Karpas-422 (cell line): ENCODE data around the gene GGN. TPM values are rescaled to one million over a fixed set of nuclear protein-coding genes. Genes with fewer than 3 reads are reported as not detected.

ENCODE experiments used
- DNase-seq: peaks from one replicate; pipeline ENCODE4 v3.0.0-alpha.2; 2015
- H2AFZ ChIP-seq: fragments of 200-600 bp; sonication (generic); 2 replicates; pipeline ENCODE4 v1.6.1; 2014; ENCODE audit warnings: antibody characterized with exemption, low read length, mixed read lengths
- H3K27ac ChIP-seq: fragments of 200-600 bp; sonication (generic); 2 replicates; pipeline ENCODE4 v1.5.1; 2014; ENCODE audit warnings: mild to moderate bottlenecking, low read length, moderate library complexity
- H3K27me3 ChIP-seq: fragments of 200-600 bp; sonication (generic); 2 replicates; pipeline ENCODE4 v1.6.1; 2014; ENCODE audit warnings: low read length, mixed read lengths
- H3K36me3 ChIP-seq: fragments of 200-600 bp; sonication (generic); 2 replicates; pipeline ENCODE4 v1.6.1; 2014; ENCODE audit warnings: low read length, mixed read lengths; ENCODE audit not compliant: insufficient read depth
- H3K4me1 ChIP-seq: fragments of 200-600 bp; sonication (generic); 2 replicates; pipeline ENCODE4 v1.6.1; 2014; ENCODE audit warnings: mild to moderate bottlenecking, low read length, mixed read lengths
- H3K4me2 ChIP-seq: fragments of 200-600 bp; sonication (generic); 2 replicates; pipeline ENCODE4 v1.6.1; 2014; ENCODE audit warnings: low read length, low read depth, mild to moderate bottlenecking; ENCODE audit not compliant: poor library complexity, severe bottlenecking
- H3K4me3 ChIP-seq: fragments of 200-600 bp; sonication (generic); 2 replicates; pipeline ENCODE4 v1.5.1; 2014; ENCODE audit warnings: mild to moderate bottlenecking, antibody characterized with exemption, low read length, mixed read lengths
- H3K79me2 ChIP-seq: fragments of 200-600 bp; sonication (generic); 2 replicates; pipeline ENCODE4 v1.6.1; 2014; ENCODE audit warnings: mild to moderate bottlenecking, low read length, mixed read lengths
- H3K9ac ChIP-seq: fragments of 200-600 bp; sonication (generic); 2 replicates; pipeline ENCODE4 v1.6.0; 2014; ENCODE audit warnings: low read length
- H3K9me2 ChIP-seq: fragments of 200-600 bp; sonication (generic), shearing (Covaris generic); replicated peaks from 2 replicates; pipeline ENCODE4 v1.6.0; 2014; ENCODE audit warnings: mild to moderate bottlenecking, low read length, moderate library complexity; ENCODE audit not compliant: insufficient read depth
- H3K9me3 ChIP-seq: fragments of 300-700, 200-600 bp; sonication (generic); 2 replicates; pipeline ENCODE4 v1.6.1; 2014; ENCODE audit warnings: low read length, mixed read lengths
- H4K20me1 ChIP-seq: fragments of 200-600 bp; sonication (generic); 2 replicates; pipeline ENCODE4 v1.6.1; 2014; ENCODE audit warnings: mild to moderate bottlenecking, antibody characterized with exemption, low read length, low read depth; ENCODE audit not compliant: insufficient read depth
- total RNA-seq: library from RNA; depleted of rRNA; stranded (reverse); fragments of >200 nt; shearing (Covaris generic); gene quantifications from 2 replicates; pipeline ENCODE4 v1.2.3, GENCODE V29; 2014; ENCODE audit warnings: low replicate concordance

Gene GGN
- total RNA-seq, 1 experiment from 2014 or later = not detected

DNA sequence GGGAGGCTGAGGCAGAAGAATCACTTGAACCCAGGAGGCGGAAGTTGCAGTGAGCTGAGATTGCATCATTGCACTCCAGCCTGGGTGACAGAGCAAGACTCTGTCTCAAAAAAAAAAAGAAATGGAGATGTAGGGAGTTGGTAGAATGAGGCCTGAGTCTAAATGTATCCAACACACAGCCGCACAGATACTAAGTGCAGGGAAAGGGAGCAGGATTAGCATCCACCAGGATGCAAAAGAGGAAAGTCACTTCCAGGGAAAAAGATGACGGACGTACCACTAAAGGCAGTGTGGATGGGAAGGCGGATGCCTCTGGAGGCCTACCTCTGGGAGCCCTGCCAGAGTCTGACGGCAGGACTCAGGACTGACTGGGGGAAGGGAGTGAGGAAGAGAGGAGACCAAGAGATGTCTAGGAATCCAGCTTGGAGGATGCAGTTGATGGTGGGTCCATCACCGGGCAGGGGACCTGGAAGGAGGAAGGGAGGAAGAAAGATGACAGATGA, 21.8 kb upstream of the GGN start:
- H3K9me3 ChIP-seq = no peaks in the 10 kb centered on the region
- no peak overlapping the region for H3K27ac ChIP-seq
- H3K4me2 ChIP-seq = no peak overlapping the region
- no peak overlapping the region for H2AFZ ChIP-seq
- no peak overlapping the region for H3K9ac ChIP-seq
- no peak overlapping the region for H3K4me3 ChIP-seq
- no peaks in the 10 kb centered on the region for H3K9me2 ChIP-seq
- H3K27me3 ChIP-seq = no peaks in the 10 kb centered on the region
- H3K4me1 ChIP-seq = no peaks in the 10 kb centered on the region
- H4K20me1 ChIP-seq = no peaks in the 10 kb centered on the region
- H3K79me2 ChIP-seq = no peaks in the 10 kb centered on the region
- no peaks in the 10 kb centered on the region for H3K36me3 ChIP-seq
- no peak for DNase-seq

DNA sequence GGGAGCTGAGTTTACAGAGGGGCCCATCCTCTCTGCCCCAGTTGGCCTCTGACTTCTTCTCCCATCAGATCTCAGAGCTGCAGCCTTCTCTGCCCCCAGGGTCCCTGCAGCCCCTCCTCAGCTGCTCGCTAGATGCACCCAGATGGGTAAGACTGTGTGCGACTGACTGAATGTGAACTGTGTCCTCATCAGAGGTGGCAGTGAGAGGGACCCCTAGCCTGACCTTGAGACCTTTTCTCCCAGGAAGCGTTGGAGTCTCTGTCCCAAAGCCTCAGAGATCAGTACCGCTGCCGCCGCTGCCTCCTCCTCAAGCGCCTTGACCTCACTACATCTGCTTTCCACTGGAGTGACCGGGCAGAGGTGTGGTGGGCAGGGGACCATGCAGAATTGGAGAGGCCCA, 17.4 kb upstream of the GGN start:
- Histone ChIP-seq H3K9me3 (no peaks in the 10 kb centered on the region), H3K4me1 (peaks cover 8% of the 10 kb centered on the region), H3K9ac (no peak overlapping the region), H3K79me2 (no peaks in the 10 kb centered on the region), H3K4me3 (no peak overlapping the region), H3K27me3 (no peaks in the 10 kb centered on the region), H3K9me2 (no peaks in the 10 kb centered on the region), H3K27ac (no peak overlapping the region), H3K36me3 (no peaks in the 10 kb centered on the region), H3K4me2 (no peak overlapping the region), H2AFZ (no peak overlapping the region), H4K20me1 (no peaks in the 10 kb centered on the region)
- DNase-seq = no peak

DNA sequence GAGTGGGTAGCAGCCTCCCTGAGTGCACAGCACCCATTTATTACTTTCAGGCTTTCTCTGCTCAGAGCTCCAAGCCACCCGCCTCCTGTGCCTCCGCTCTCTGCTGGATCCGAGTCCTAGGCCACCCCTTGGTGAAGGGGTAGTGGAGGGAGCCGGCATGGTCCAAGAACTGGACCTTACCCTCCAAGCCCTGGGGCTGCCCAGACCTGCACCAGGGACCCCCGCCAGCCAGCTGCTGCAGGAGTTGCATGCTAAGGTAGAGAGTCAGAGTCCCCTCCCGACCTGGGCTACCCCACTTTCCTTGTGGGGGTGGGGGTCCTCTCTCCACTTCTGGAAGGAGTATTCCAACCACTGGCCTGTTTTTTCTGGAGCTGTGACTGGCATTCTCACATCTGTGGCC, 17.0 kb upstream of the GGN start:
- H3K36me3 ChIP-seq = no peaks in the 10 kb centered on the region
- no peak overlapping the region for H2AFZ ChIP-seq
- DNase-seq = no peak
- peaks cover 8% of the 10 kb centered on the region for H3K4me1 ChIP-seq
- H3K9me3 ChIP-seq = no peaks in the 10 kb centered on the region
- no peak overlapping the region for H3K4me3 ChIP-seq
- H3K27me3 ChIP-seq = no peaks in the 10 kb centered on the region
- H3K79me2 ChIP-seq = no peaks in the 10 kb centered on the region
- H3K9ac ChIP-seq = no peak overlapping the region
- no peaks in the 10 kb centered on the region for H3K9me2 ChIP-seq
- H4K20me1 ChIP-seq = no peaks in the 10 kb centered on the region
- no peak overlapping the region for H3K27ac ChIP-seq
- H3K4me2 ChIP-seq = no peak overlapping the region

DNA sequence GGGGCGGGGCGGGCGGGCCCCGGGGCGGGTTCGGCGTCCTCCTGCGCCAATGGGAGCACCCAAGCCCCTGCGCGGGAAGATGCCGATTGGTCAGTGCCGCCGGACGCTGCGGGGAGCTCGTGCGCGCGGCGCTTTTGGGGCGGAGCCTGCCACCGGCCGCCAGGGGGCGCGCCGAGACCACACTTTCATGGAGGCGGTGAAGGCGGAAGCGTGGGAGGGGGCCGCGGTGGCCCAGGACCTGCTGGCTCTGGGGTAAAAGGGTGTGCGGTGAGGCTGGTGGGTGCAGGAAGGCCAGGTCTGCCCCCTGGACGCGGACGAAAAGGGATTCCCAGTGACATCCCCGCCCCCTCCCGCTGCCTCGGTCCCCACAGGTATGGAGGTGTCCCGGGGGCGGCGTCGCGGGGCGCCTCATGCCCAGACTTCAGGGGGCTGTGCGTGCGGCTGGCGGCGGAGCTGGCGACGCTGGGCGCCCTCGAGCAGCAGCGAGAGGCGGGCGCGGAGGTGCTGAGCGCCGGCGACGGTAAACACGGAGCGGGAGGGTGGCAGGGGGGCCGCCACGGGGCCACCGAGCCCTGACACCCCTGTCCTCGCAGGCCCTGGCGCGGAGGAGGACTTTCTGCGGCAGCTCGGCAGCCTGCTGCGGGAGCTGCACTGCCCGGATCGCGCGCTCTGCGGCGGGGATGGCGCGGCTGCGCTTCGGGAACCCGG, 15.3 kb upstream of the GGN start, which contains the start of gene FAM98C:
Gene FAM98C (plus strand): TSS at position 127 of the 708 bp plus-strand sequence. CDS start 61 bp downstream, at position 188.
- Histone ChIP-seq H4K20me1 (no peaks in the 10 kb centered on the region), H3K4me2 (peak within 1 kb of the TSS; percentile 96), H3K9me3 (no peaks in the 10 kb centered on the region), H3K4me1 (peaks cover 8% of the 10 kb centered on the region), H2AFZ (peak within 1 kb of the TSS; percentile 95), H3K27me3 (no peaks in the 10 kb centered on the region), H3K27ac (no peak within 1 kb of the TSS), H3K36me3 (no peaks in the 10 kb centered on the region), H3K9me2 (no peaks in the 10 kb centered on the region), H3K79me2 (no peaks in the 10 kb centered on the region), H3K4me3 (peak within 1 kb of the TSS; percentile 90), H3K9ac (peak within 1 kb of the TSS; percentile 83)
- peak; percentile 99 for DNase-seq

GRCh38 chr19:38402623-38402966, 14.8 kb upstream of the GGN start:
- H3K4me3 ChIP-seq = peak overlapping the region; percentile 66
- H3K27ac ChIP-seq = no peak overlapping the region
- no peaks in the 10 kb centered on the region for H3K36me3 ChIP-seq
- peaks cover 8% of the 10 kb centered on the region for H3K4me1 ChIP-seq
- H4K20me1 ChIP-seq = no peaks in the 10 kb centered on the region
- no peak for DNase-seq
- peak overlapping the region; percentile 95; the same call in 1 of the 2 replicates for H2AFZ ChIP-seq
- peak overlapping the region; percentile 64 for H3K9ac ChIP-seq
- no peaks in the 10 kb centered on the region for H3K27me3 ChIP-seq
- H3K79me2 ChIP-seq = no peaks in the 10 kb centered on the region
- no peaks in the 10 kb centered on the region for H3K9me3 ChIP-seq
- H3K4me2 ChIP-seq = peak overlapping the region; percentile 69
- no peaks in the 10 kb centered on the region for H3K9me2 ChIP-seq

DNA sequence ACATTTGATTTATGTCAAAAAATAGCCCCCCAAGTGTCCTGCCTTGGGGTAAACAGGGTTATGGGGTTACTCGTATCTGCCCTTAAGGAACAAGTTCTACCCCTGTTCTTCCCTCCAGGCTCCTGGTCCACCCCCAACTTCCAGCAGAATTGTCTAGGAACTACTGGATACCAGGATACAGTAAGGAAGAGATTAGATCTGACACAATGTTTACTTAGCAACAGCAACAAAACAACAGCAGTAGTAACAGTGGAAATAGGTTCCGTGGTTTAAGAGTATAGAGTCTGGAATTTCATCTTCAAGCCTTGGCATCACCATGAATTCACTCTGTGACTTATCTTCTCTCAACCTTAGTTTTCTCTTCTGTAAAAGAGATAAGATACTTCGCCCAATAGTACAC, 13.3 kb upstream of the GGN start:
- Histone ChIP-seq H3K4me2 (no peak overlapping the region), H3K79me2 (no peaks in the 10 kb centered on the region), H3K9me2 (no peaks in the 10 kb centered on the region), H3K27me3 (no peaks in the 10 kb centered on the region), H3K4me1 (peaks cover 8% of the 10 kb centered on the region), H3K36me3 (no peaks in the 10 kb centered on the region), H3K9me3 (no peaks in the 10 kb centered on the region), H3K4me3 (no peak overlapping the region), H2AFZ (no peak overlapping the region), H4K20me1 (no peaks in the 10 kb centered on the region), H3K27ac (no peak overlapping the region), H3K9ac (no peak overlapping the region)
- DNase-seq = no peak

- H3K27me3 ChIP-seq = no peaks in the 10 kb centered on the region
- H2AFZ ChIP-seq = no peak overlapping the region
- no peaks in the 10 kb centered on the region for H3K79me2 ChIP-seq
- no peak for DNase-seq
- peaks cover 8% of the 10 kb centered on the region for H3K4me1 ChIP-seq
- H3K4me2 ChIP-seq = no peak overlapping the region
- no peak overlapping the region for H3K9ac ChIP-seq
- H4K20me1 ChIP-seq = no peaks in the 10 kb centered on the region
- H3K9me2 ChIP-seq = no peaks in the 10 kb centered on the region
- no peak overlapping the region for H3K4me3 ChIP-seq
- H3K36me3 ChIP-seq = no peaks in the 10 kb centered on the region
- no peak overlapping the region for H3K27ac ChIP-seq
- H3K9me3 ChIP-seq = no peaks in the 10 kb centered on the region
Observed at GRCh38 chr19:38400361-38400760, 12.5 kb upstream of the GGN start.

- no peak for DNase-seq
- Histone ChIP-seq H3K9me3 (no peaks in the 10 kb centered on the region), H3K9me2 (no peaks in the 10 kb centered on the region), H3K4me1 (peaks cover 8% of the 10 kb centered on the region), H3K36me3 (no peaks in the 10 kb centered on the region), H3K9ac (no peak overlapping the region), H3K4me3 (no peak overlapping the region), H3K27ac (no peak overlapping the region), H4K20me1 (no peaks in the 10 kb centered on the region), H2AFZ (no peak overlapping the region), H3K27me3 (no peaks in the 10 kb centered on the region), H3K79me2 (no peaks in the 10 kb centered on the region), H3K4me2 (no peak overlapping the region)
Observed at GRCh38 chr19:38399537-38399936, 11.7 kb upstream of the GGN start.
